Adrenal gland (tissue), 12 donors: ENCODE results near the gene TMEM11. TPM values are rescaled to one million over a fixed set of nuclear protein-coding genes. Genes with fewer than 3 reads are reported as not detected.
"Not testable (repeated sequence)": the region's sequence is repeated elsewhere in the genome, so short reads cannot be mapped to it uniquely, and the experiment has no call there.

ENCODE experiments used
- DNase-seq, 7 donors: peaks; one replicate each; pipeline ENCODE4 v3.0.0-alpha.2; 2019 to 2020
- H3K27ac ChIP-seq, 5 donors: fragments of 200-600 bp; sonication (generic) in 4 of 5; 1 replicate in 3 of 5; 2 replicates in 2 of 5; pipeline versions ENCODE4 v1.5.1 to v1.8.0; 2016 to 2020; ENCODE audit warnings: mild to moderate bottlenecking in 1 of 5
- H3K27me3 ChIP-seq: fragments of 200-600 bp; 2 replicates; pipeline ENCODE4 v1.8.0; 2021
- H3K36me3 ChIP-seq, 2 donors: fragments of 200-600 bp; replicated peaks in 1 of 2; 1 replicate in 1 of 2; 2 replicates in 1 of 2; pipeline versions ENCODE4 v1.5.1 to v1.8.0; 2018 to 2022
- H3K4me1 ChIP-seq, 2 donors: fragments of 200-600 bp; replicated peaks in 1 of 2; 1 replicate in 1 of 2; 2 replicates in 1 of 2; pipeline versions ENCODE4 v1.5.1 to v1.8.0; 2018 to 2021
- H3K4me3 ChIP-seq, 4 donors: fragments of 200-600 bp; sonication (generic) in 3 of 4; one replicate each; pipeline ENCODE4 v1.5.1; 2016 to 2018
- H3K9me3 ChIP-seq, 3 donors: fragments of 200-600 bp; sonication (generic) in 1 of 3; replicated peaks in 1 of 3; 1 replicate in 2 of 3; 2 replicates in 1 of 3; pipeline versions ENCODE4 v1.5.1 to v1.8.0; 2016 to 2021
- CTCF ChIP-seq, 6 experiments: fragments of 450-650 bp in 4 of 6; fragments of 200-600 bp in 2 of 6; sonication (generic) in 1 of 6; IDR thresholded peaks; 1 replicate in 5 of 6; 2 replicates in 1 of 6; pipeline versions ENCODE4 v1.5.1 to v1.8.0; 2016 to 2021; ENCODE audit warnings: antibody characterized with exemption in 6 of 6, mild to moderate bottlenecking in 2 of 6, moderate library complexity in 1 of 6
- POLR2A ChIP-seq, 2 donors: fragments of 450-650 bp; IDR thresholded peaks; one replicate each; pipeline ENCODE4 v1.6.1; 2017; ENCODE audit warnings: antibody characterized with exemption in 2 of 2, mild to moderate bottlenecking in 2 of 2, moderate library complexity in 1 of 2
- WGBS, 4 donors: extraction: QIAGEN DNeasy Blood & Tissue Kit in 2 of 4; methylation state at CpG; one replicate each; pipeline versions ENCODE4 v1.1.5 to v1.1.7; 2013 to 2017; 5-methylcytosine and 5-hydroxymethylcytosine counted together
- intact Hi-C, 2 donors: fragments of 100-400 bp; cut with DNase I; formaldehyde crosslinking; loops; one replicate each; pipeline versions ENCODE4 v1.14.1 to v1.15.0; 2022 to 2023
- polyA plus RNA-seq, 3 donors: library from polyadenylated mRNA; stranded (reverse); fragments of 200-250 nt in 2 of 3; fragments of 350-450 nt in 1 of 3; fragmentation: Illumina TruSeq in 1 of 3; extraction: RNeasy Lipid Tissue Mini Kit (QIAGEN cat#74804) in 1 of 3; gene quantifications; one replicate each; pipeline ENCODE4 v1.2.3, GENCODE V29; 2013 to 2014
- total RNA-seq, 9 donors: library from RNA; depleted of rRNA in 4 of 9; stranded (reverse); fragments of >200 nt in 4 of 9; fragments of 120-200 nt in 1 of 9; fragmentation: NEBNext Ultra II Directional in 1 of 9; extraction: Animal tissue kit (Norgen Biotek cat#: 25700) in 1 of 9; gene quantifications; one replicate each; pipeline versions ENCODE4 v1.1.0 to v1.2.4, GENCODE V29; 2013 to 2023
- donor health status: healthy with polysubstance abuse.
- donor health status: Bipolar disorder and iron deficiency.
- donor health status: DM: yes; HTN: yes; CAD: no.
- donor health status: DM: no; HTN: no; CAD: no.
- donor health status: DM: no; HTN: no; CAD: no.
- donor health status: DM: yes; HTN: yes; CAD: no.

Gene TMEM11
- total and polyA plus RNA-seq, 12 donors, result 12.4 to 75.8 (median 25.4) TPM

- intact Hi-C loops, result no loop called here
- TF ChIP-seq POLR2A (IDR thresholded peaks at IDR 0.05) (no peak), CTCF (IDR thresholded peaks at IDR 0.05) (no peak)
- no peaks in the 10 kb centered on the region for H3K4me1 ChIP-seq
- no peaks in the 10 kb centered on the region for H3K36me3 ChIP-seq
- no peaks in the 10 kb centered on the region for H3K9me3 ChIP-seq
- WGBS, 4 donors, result 77 to 92% (median 79%) methylated on average over 4 of the region's 4 CpGs
- no peak for DNase-seq
- H3K4me3 ChIP-seq, result no peak overlapping the region
- no peaks in the 10 kb centered on the region for H3K27me3 ChIP-seq
- H3K27ac ChIP-seq, result no peak overlapping the region
Observed at GRCh38 chr17:21228111-21228510, 14.2 kb upstream of the TMEM11 start.

- H3K27ac ChIP-seq, H3K4me1 ChIP-seq, H3K9me3 ChIP-seq, H3K36me3 ChIP-seq, DNase-seq, intact Hi-C loops, H3K27me3 ChIP-seq, H3K4me3 ChIP-seq: not testable (repeated sequence)
- WGBS, 4 donors, result 90 to 93% (median 92%) methylated on average over 11 of the region's 11 CpGs
Observed at GRCh38 chr17:21227277-21227676, 13.3 kb upstream of the TMEM11 start.

GRCh38 chr17:21223086-21223485 lies 9.1 kb upstream of the TMEM11 start:
- no peak for DNase-seq
- H3K27me3 ChIP-seq, result no peaks in the 10 kb centered on the region
- no peak overlapping the region for H3K4me3 ChIP-seq
- no peaks in the 10 kb centered on the region for H3K9me3 ChIP-seq
- TF ChIP-seq CTCF (IDR thresholded peaks at IDR 0.05), result no peak
- TF ChIP-seq POLR2A (IDR thresholded peaks at IDR 0.05), result no peak
- H3K4me1 ChIP-seq, result no peaks in the 10 kb centered on the region
- intact Hi-C loops, result no loop called here
- H3K27ac ChIP-seq, result no peak overlapping the region
- WGBS, 4 donors, result 93 to 97% (median 95%) methylated on average over 5 to 6 of the region's 6 CpGs
- H3K36me3 ChIP-seq, result no peaks in the 10 kb centered on the region

- no peak overlapping the region for H3K4me3 ChIP-seq
- TF ChIP-seq POLR2A (IDR thresholded peaks at IDR 0.05) (no peak), CTCF (IDR thresholded peaks at IDR 0.05) (no peak)
- H3K9me3 ChIP-seq, result no peaks in the 10 kb centered on the region
- H3K36me3 ChIP-seq, result no peaks in the 10 kb centered on the region
- intact Hi-C loops, result loop anchor here in 1 of 2 donors (10.0 kb wide), 1 partner anchor 194 kb away; no protein-coding TSS in a partner anchor
- H3K4me1 ChIP-seq, result peaks cover 7 to 16% of the 10 kb centered on the region in 2 donors
- H3K27me3 ChIP-seq, result no peaks in the 10 kb centered on the region
- no peak overlapping the region for H3K27ac ChIP-seq
- 83 to 96% (median 87%) methylated on average over 3 of the region's 3 CpGs for WGBS, 4 donors
- no peak for DNase-seq
Observed at GRCh38 chr17:21218831-21219380, 4.9 kb upstream of the TMEM11 start.

- 80 to 92% (median 83%) methylated on average over 3 of the region's 3 CpGs for WGBS, 4 donors
- Histone ChIP-seq H3K36me3 (no peaks in the 10 kb centered on the region), H3K4me3 (no peak overlapping the region), H3K4me1 (peaks cover 12 to 18% of the 10 kb centered on the region in 2 donors), H3K27me3 (no peaks in the 10 kb centered on the region), H3K9me3 (no peaks in the 10 kb centered on the region), H3K27ac (no peak overlapping the region)
- DNase-seq, result no peak
- TF ChIP-seq POLR2A (IDR thresholded peaks at IDR 0.05) (no peak), CTCF (IDR thresholded peaks at IDR 0.05) (no peak)
- intact Hi-C loops, result loop anchor here in 1 of 2 donors (10.0 kb wide), 1 partner anchor 193 kb away; no protein-coding TSS in a partner anchor
Observed at GRCh38 chr17:21218101-21218500, 4.1 kb upstream of the TMEM11 start.
